Adrenal gland (tissue), 12 donors: ENCODE results near the gene YAP1. TPM values are rescaled to one million over a fixed set of nuclear protein-coding genes. Genes with fewer than 3 reads are reported as not detected.

Experiments
- DNase-seq, 7 donors: peaks; one replicate each; pipeline ENCODE4 v3.0.0-alpha.2; 2019 to 2020
- H3K27ac ChIP-seq, 5 donors: fragments of 200-600 bp; sonication (generic) in 4 of 5; 1 replicate in 3 of 5; 2 replicates in 2 of 5; pipeline versions ENCODE4 v1.5.1 to v1.8.0; 2016 to 2020; ENCODE audit warnings: mild to moderate bottlenecking in 1 of 5
- H3K27me3 ChIP-seq: fragments of 200-600 bp; 2 replicates; pipeline ENCODE4 v1.8.0; 2021
- H3K36me3 ChIP-seq, 2 donors: fragments of 200-600 bp; replicated peaks in 1 of 2; 1 replicate in 1 of 2; 2 replicates in 1 of 2; pipeline versions ENCODE4 v1.5.1 to v1.8.0; 2018 to 2022
- H3K4me1 ChIP-seq, 2 donors: fragments of 200-600 bp; replicated peaks in 1 of 2; 1 replicate in 1 of 2; 2 replicates in 1 of 2; pipeline versions ENCODE4 v1.5.1 to v1.8.0; 2018 to 2021
- H3K4me3 ChIP-seq, 4 donors: fragments of 200-600 bp; sonication (generic) in 3 of 4; one replicate each; pipeline ENCODE4 v1.5.1; 2016 to 2018
- H3K9me3 ChIP-seq, 3 donors: fragments of 200-600 bp; sonication (generic) in 1 of 3; replicated peaks in 1 of 3; 1 replicate in 2 of 3; 2 replicates in 1 of 3; pipeline versions ENCODE4 v1.5.1 to v1.8.0; 2016 to 2021
- POLR2A ChIP-seq, 2 donors: fragments of 450-650 bp; IDR thresholded peaks; one replicate each; pipeline ENCODE4 v1.6.1; 2017; ENCODE audit warnings: antibody characterized with exemption in 2 of 2, mild to moderate bottlenecking in 2 of 2, moderate library complexity in 1 of 2
- WGBS, 4 donors: extraction: QIAGEN DNeasy Blood & Tissue Kit in 2 of 4; methylation state at CpG; one replicate each; pipeline versions ENCODE4 v1.1.5 to v1.1.7; 2013 to 2017; 5-methylcytosine and 5-hydroxymethylcytosine counted together
- intact Hi-C, 2 donors: fragments of 100-400 bp; cut with DNase I; formaldehyde crosslinking; loops; one replicate each; pipeline versions ENCODE4 v1.14.1 to v1.15.0; 2022 to 2023
- polyA plus RNA-seq, 3 donors: library from polyadenylated mRNA; stranded (reverse); fragments of 200-250 nt in 2 of 3; fragments of 350-450 nt in 1 of 3; fragmentation: Illumina TruSeq in 1 of 3; extraction: RNeasy Lipid Tissue Mini Kit (QIAGEN cat#74804) in 1 of 3; gene quantifications; one replicate each; pipeline ENCODE4 v1.2.3, GENCODE V29; 2013 to 2014
- total RNA-seq, 9 donors: library from RNA; depleted of rRNA in 4 of 9; stranded (reverse); fragments of >200 nt in 4 of 9; fragments of 120-200 nt in 1 of 9; fragmentation: NEBNext Ultra II Directional in 1 of 9; extraction: Animal tissue kit (Norgen Biotek cat#: 25700) in 1 of 9; gene quantifications; one replicate each; pipeline versions ENCODE4 v1.1.0 to v1.2.4, GENCODE V29; 2013 to 2023
- TF ChIP-seq, protein P1 (sequence below), 6 experiments: fragments of 450-650 bp in 4 of 6; fragments of 200-600 bp in 2 of 6; sonication (generic) in 1 of 6; IDR thresholded peaks; 1 replicate in 5 of 6; 2 replicates in 1 of 6; pipeline versions ENCODE4 v1.5.1 to v1.8.0; 2016 to 2021; ENCODE audit warnings: antibody characterized with exemption in 6 of 6, mild to moderate bottlenecking in 2 of 6, moderate library complexity in 1 of 6
- donor health status: healthy with polysubstance abuse.
- donor health status: Bipolar disorder and iron deficiency.
- donor health status: DM: yes; HTN: yes; CAD: no.
- donor health status: DM: no; HTN: no; CAD: no.
- donor health status: DM: no; HTN: no; CAD: no.
- donor health status: DM: yes; HTN: yes; CAD: no.

Gene YAP1
- total and polyA plus RNA-seq, 12 donors = 16.3 to 135 (median 82.9) TPM

DNA sequence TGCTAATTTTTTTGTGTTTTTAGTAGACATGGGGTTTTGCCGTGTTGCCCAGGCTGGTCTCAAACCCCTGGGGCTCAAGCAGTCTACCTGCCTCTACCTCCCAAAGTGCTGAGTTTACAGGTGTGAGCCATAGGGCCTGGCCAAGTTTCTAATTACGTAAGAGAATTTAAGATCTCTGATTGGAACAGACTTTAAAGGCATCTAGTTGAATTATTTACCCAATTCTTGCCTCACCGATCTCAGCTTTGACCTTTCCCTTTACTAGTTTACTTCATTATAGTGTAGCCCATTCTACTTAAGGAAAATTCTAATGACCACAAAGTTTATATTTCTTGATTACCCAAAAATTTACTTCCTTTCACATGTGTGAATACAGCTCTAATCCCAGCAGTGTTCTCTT, 81.6 kb downstream of the YAP1 start:
- H3K4me1 ChIP-seq = no peaks in the 10 kb centered on the region
- TF ChIP-seq, protein P1, sequence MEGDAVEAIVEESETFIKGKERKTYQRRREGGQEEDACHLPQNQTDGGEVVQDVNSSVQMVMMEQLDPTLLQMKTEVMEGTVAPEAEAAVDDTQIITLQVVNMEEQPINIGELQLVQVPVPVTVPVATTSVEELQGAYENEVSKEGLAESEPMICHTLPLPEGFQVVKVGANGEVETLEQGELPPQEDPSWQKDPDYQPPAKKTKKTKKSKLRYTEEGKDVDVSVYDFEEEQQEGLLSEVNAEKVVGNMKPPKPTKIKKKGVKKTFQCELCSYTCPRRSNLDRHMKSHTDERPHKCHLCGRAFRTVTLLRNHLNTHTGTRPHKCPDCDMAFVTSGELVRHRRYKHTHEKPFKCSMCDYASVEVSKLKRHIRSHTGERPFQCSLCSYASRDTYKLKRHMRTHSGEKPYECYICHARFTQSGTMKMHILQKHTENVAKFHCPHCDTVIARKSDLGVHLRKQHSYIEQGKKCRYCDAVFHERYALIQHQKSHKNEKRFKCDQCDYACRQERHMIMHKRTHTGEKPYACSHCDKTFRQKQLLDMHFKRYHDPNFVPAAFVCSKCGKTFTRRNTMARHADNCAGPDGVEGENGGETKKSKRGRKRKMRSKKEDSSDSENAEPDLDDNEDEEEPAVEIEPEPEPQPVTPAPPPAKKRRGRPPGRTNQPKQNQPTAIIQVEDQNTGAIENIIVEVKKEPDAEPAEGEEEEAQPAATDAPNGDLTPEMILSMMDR (IDR thresholded peaks at IDR 0.05) = no peak
- TF ChIP-seq POLR2A (IDR thresholded peaks at IDR 0.05) = no peak
- H3K27me3 ChIP-seq = no peaks in the 10 kb centered on the region
- DNase-seq = no peak
- 91 to 94% (median 91%) methylated on average over 3 of the region's 3 CpGs for WGBS, 4 donors
- intact Hi-C loops = no loop called here
- H3K36me3 ChIP-seq = no peaks in the 10 kb centered on the region
- no peaks in the 10 kb centered on the region for H3K9me3 ChIP-seq
- no peak overlapping the region for H3K4me3 ChIP-seq
- H3K27ac ChIP-seq = no peak overlapping the region

DNA sequence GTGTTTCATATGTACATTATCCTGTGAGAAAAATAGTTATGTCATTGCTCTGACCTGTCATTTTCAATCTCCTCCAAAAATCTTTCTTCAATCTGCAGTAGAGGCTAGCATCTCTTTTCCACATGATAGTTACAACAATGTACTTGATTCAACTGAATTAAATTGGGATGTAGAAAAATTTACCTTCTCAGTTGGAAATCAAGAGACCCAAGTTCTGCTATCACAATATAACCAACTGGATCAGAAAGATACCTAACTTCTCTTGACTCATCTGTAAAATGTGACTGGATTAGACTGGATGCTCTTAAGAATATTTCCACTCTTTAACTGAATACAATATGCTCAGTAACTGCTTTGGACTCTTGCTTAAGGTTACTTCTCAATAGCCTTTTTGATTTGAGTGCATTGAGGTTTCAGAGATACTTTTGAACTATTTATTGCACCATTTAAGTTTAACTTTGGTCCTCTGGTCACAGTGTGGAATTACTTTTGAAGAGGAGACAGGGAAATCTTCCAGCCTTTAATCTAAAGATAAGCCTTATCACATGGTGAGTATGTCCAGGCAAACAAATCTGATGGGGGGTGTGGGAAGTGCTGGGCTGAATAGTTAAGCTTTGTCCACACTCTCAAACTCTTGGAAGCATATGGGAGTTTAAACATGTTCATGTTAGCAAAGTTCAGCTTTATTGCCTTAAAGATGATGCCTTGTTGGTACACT, 82.3 kb downstream of the YAP1 start:
- Histone ChIP-seq H3K4me1 (no peaks in the 10 kb centered on the region), H3K27ac (no peak overlapping the region), H3K27me3 (no peaks in the 10 kb centered on the region), H3K9me3 (no peaks in the 10 kb centered on the region), H3K36me3 (no peaks in the 10 kb centered on the region), H3K4me3 (no peak overlapping the region)
- DNase-seq = no peak
- TF ChIP-seq, protein P1 (IDR thresholded peaks at IDR 0.05) = no peak
- TF ChIP-seq POLR2A (IDR thresholded peaks at IDR 0.05) = no peak
- intact Hi-C loops = no loop called here

DNA sequence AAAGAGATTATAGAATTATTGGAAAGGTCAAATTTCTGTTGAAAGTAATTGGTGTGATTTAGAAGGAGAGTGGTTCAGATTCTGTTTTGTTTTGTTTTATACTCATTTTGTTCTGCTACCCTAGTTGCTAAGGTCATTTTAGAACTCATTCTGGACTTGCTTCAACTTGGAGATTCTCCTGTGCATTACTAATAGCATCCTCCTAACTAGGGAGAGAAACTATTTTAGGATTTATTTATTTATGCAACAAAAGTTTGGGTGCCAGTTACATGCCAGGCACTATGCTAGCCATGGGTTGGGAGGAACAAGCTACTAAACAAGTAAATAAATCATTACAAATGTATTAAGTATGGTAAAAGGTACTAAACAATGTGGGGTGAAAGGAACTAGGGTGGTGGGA, 84.0 kb downstream of the YAP1 start:
- H3K4me1 ChIP-seq = no peaks in the 10 kb centered on the region
- H3K9me3 ChIP-seq = no peaks in the 10 kb centered on the region
- DNase-seq = no peak
- TF ChIP-seq, protein P1 (IDR thresholded peaks at IDR 0.05) = no peak
- TF ChIP-seq POLR2A (IDR thresholded peaks at IDR 0.05) = no peak
- H3K27ac ChIP-seq = no peak overlapping the region
- intact Hi-C loops = no loop called here
- H3K27me3 ChIP-seq = no peaks in the 10 kb centered on the region
- no peak overlapping the region for H3K4me3 ChIP-seq
- no peaks in the 10 kb centered on the region for H3K36me3 ChIP-seq

DNA sequence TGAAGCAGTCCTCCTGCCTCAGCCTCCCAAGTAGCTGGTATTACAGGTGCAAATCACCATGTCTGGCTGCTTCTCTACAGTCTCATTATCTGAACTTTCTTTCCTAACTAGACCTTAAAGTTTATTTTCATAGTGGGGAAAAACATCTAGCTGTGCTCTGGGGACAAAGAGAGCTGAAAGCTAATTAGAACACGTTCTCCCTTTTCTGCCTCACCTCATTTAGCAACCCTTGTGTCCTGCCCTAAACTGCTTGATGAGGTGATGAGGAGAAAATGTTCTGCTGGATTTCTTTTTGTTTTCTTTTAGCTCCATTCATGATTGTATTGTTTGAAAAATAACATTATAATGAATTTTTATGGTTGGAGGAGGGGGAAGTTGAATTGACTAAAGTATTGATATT, 84.7 kb downstream of the YAP1 start:
- no peak overlapping the region for H3K27ac ChIP-seq
- 82 to 96% (median 91%) methylated on average over 1 of the region's 1 CpG for WGBS, 4 donors
- no peak for DNase-seq
- no peaks in the 10 kb centered on the region for H3K4me1 ChIP-seq
- no peaks in the 10 kb centered on the region for H3K9me3 ChIP-seq
- no peaks in the 10 kb centered on the region for H3K27me3 ChIP-seq
- intact Hi-C loops = no loop called here
- H3K36me3 ChIP-seq = no peaks in the 10 kb centered on the region
- H3K4me3 ChIP-seq = no peak overlapping the region
- TF ChIP-seq, protein P1 (IDR thresholded peaks at IDR 0.05) = no peak
- no peak for TF ChIP-seq POLR2A (IDR thresholded peaks at IDR 0.05)
